GM18858 (cell line): ENCODE data around the gene TSPAN18.

Source experiments
- ATAC-seq: cut with Tn5 transposase; IDR thresholded peaks from one replicate; pipeline ENCODE4 v1.9.1; 2021; ENCODE audit not compliant: unreplicated experiment

TSPAN18 gene

GRCh38 chr11:44791316-44791925 is 64.7 kb downstream of the TSPAN18 start:
- no peak for ATAC-seq

GRCh38 chr11:44792171-44792570 is 65.4 kb downstream of the TSPAN18 start:
- no peak for ATAC-seq

GRCh38 chr11:44793350-44794090 is 66.8 kb downstream of the TSPAN18 start:
- no peak for ATAC-seq

GRCh38 chr11:44795803-44796535 is 69.2 kb downstream of the TSPAN18 start:
- no peak for ATAC-seq

GRCh38 chr11:44797051-44797450 is 70.3 kb downstream of the TSPAN18 start:
- ATAC-seq, result no peak

GRCh38 chr11:44797886-44798606 is 71.3 kb downstream of the TSPAN18 start:
- ATAC-seq, result no peak

GRCh38 chr11:44798607-44798972 is 71.8 kb downstream of the TSPAN18 start:
- ATAC-seq, result no peak

- ATAC-seq, result no peak
Measured at GRCh38 chr11:44799012-44799411, 72.2 kb downstream of the TSPAN18 start.

GRCh38 chr11:44802347-44802746 is 75.6 kb downstream of the TSPAN18 start:
- ATAC-seq, result no peak

- no peak for ATAC-seq
Measured at GRCh38 chr11:44803009-44803408, 76.2 kb downstream of the TSPAN18 start.

- no peak for ATAC-seq
Measured at GRCh38 chr11:44804449-44805437, 78.0 kb downstream of the TSPAN18 start.

GRCh38 chr11:44805596-44805995 is 78.8 kb downstream of the TSPAN18 start:
- ATAC-seq, result no peak

- ATAC-seq, result no peak
Measured at GRCh38 chr11:44808053-44808753, 81.4 kb downstream of the TSPAN18 start.

- no peak for ATAC-seq
Measured at GRCh38 chr11:44809283-44809682, 82.5 kb downstream of the TSPAN18 start.

GRCh38 chr11:44811841-44812448 is 85.2 kb downstream of the TSPAN18 start:
- ATAC-seq, result no peak

- ATAC-seq, result no peak
Measured at GRCh38 chr11:44812971-44813370, 86.2 kb downstream of the TSPAN18 start.

- no peak for ATAC-seq
Measured at GRCh38 chr11:44813401-44813800, 86.6 kb downstream of the TSPAN18 start.

GRCh38 chr11:44814881-44815592 is 88.3 kb downstream of the TSPAN18 start:
- ATAC-seq, result no peak
